KMS-11 (cell line): Measurements from ENCODE around the gene TSPOAP1.

Source experiments
- H2AFZ ChIP-seq: fragments of 200-600 bp; sonication (generic); 2 replicates; pipeline ENCODE4 v1.6.1; 2016; ENCODE audit warnings: antibody characterized with exemption, mixed run types, low read depth
- H3K27ac ChIP-seq: fragments of 200-600 bp; sonication (generic); 2 replicates; pipeline ENCODE4 v1.6.1; 2016; ENCODE audit warnings: mild to moderate bottlenecking, mixed run types
- H3K27me3 ChIP-seq: fragments of 200-600 bp; sonication (generic); 2 replicates; pipeline ENCODE4 v1.6.1; 2017; ENCODE audit warnings: mild to moderate bottlenecking, low read depth, mixed run types, moderate library complexity; ENCODE audit not compliant: insufficient read depth
- H3K36me3 ChIP-seq: fragments of 200-600 bp; sonication (generic); 2 replicates; pipeline ENCODE4 v1.6.1; 2017; ENCODE audit warnings: mild to moderate bottlenecking, mixed run types; ENCODE audit not compliant: insufficient read depth
- H3K4me1 ChIP-seq: fragments of 200-600 bp; sonication (generic); 2 replicates; pipeline ENCODE4 v1.6.1; 2016; ENCODE audit warnings: mild to moderate bottlenecking, low read depth, mixed run types; ENCODE audit not compliant: poor library complexity, severe bottlenecking
- H3K4me2 ChIP-seq: fragments of 200-600 bp; sonication (generic); 2 replicates; pipeline ENCODE4 v1.7.0; 2016; ENCODE audit warnings: mild to moderate bottlenecking, mixed run types
- H3K4me3 ChIP-seq: fragments of 200-600 bp; sonication (generic); IDR thresholded peaks from 2 replicates; pipeline ENCODE4 v1.6.1; 2017; ENCODE audit warnings: low read depth, low read length, mixed read lengths; ENCODE audit not compliant: insufficient read depth
- H3K79me2 ChIP-seq: fragments of 200-600 bp; sonication (generic); 2 replicates; pipeline ENCODE4 v1.6.1; 2016; ENCODE audit warnings: low read depth, mixed run types; ENCODE audit not compliant: insufficient read depth
- H3K9ac ChIP-seq: fragments of 200-600 bp; sonication (generic); 2 replicates; pipeline ENCODE4 v1.6.1; 2016; ENCODE audit warnings: mild to moderate bottlenecking, mixed run types
- H4K20me1 ChIP-seq: fragments of 200-600 bp; sonication (generic); 2 replicates; pipeline ENCODE4 v1.6.1; 2016; ENCODE audit warnings: mild to moderate bottlenecking, mixed run types; ENCODE audit not compliant: insufficient read depth
- CTCF ChIP-seq: fragments of 200-600 bp; sonication (generic); conservative IDR thresholded peaks from 2 replicates; pipeline ENCODE4 v1.6.1; 2017; ENCODE audit warnings: low read depth, mild to moderate bottlenecking, antibody characterized with exemption, low read length, moderate library complexity, mixed read lengths

Gene TSPOAP1

GRCh38 chr17:58307468-58308172, 21.0 kb downstream of the TSPOAP1 start:
- Histone ChIP-seq H3K36me3 (no peaks in the 10 kb centered on the region), H3K27me3 (no peaks in the 10 kb centered on the region), H3K4me2 (no peak overlapping the region), H3K9ac (no peak overlapping the region), H3K4me1 (peaks cover 6% of the 10 kb centered on the region), H3K4me3 (no peak overlapping the region), H3K27ac (no peak overlapping the region), H4K20me1 (no peaks in the 10 kb centered on the region), H3K79me2 (no peaks in the 10 kb centered on the region), H2AFZ (no peak overlapping the region)
- no peak for TF ChIP-seq CTCF

- Histone ChIP-seq H3K4me3 (no peak overlapping the region), H3K36me3 (no peaks in the 10 kb centered on the region), H4K20me1 (no peaks in the 10 kb centered on the region), H3K27me3 (no peaks in the 10 kb centered on the region), H3K9ac (no peak overlapping the region), H3K4me1 (peaks cover 6% of the 10 kb centered on the region), H3K27ac (no peak overlapping the region), H3K4me2 (no peak overlapping the region), H3K79me2 (no peaks in the 10 kb centered on the region), H2AFZ (no peak overlapping the region)
- TF ChIP-seq CTCF = no peak
These were observed 22.3 kb downstream of the TSPOAP1 start for GRCh38 chr17:58306131-58306951.

GRCh38 chr17:58305626-58306025, 23.0 kb downstream of the TSPOAP1 start:
- Histone ChIP-seq H3K4me1 (peaks cover 12% of the 10 kb centered on the region), H3K27me3 (no peaks in the 10 kb centered on the region), H3K27ac (no peak overlapping the region), H3K9ac (no peak overlapping the region), H3K4me2 (no peak overlapping the region), H3K4me3 (no peak overlapping the region), H3K79me2 (no peaks in the 10 kb centered on the region), H2AFZ (no peak overlapping the region), H3K36me3 (no peaks in the 10 kb centered on the region), H4K20me1 (no peaks in the 10 kb centered on the region)
- no peak for TF ChIP-seq CTCF

GRCh38 chr17:58304750-58305486, 23.7 kb downstream of the TSPOAP1 start:
- Histone ChIP-seq H3K79me2 (no peaks in the 10 kb centered on the region), H3K9ac (no peak overlapping the region), H3K27ac (no peak overlapping the region), H4K20me1 (no peaks in the 10 kb centered on the region), H3K27me3 (no peaks in the 10 kb centered on the region), H3K36me3 (no peaks in the 10 kb centered on the region), H3K4me1 (peaks cover 18% of the 10 kb centered on the region), H3K4me3 (no peak overlapping the region), H2AFZ (peak overlapping the region; percentile 43; the same call in 1 of the 2 replicates), H3K4me2 (no peak overlapping the region)
- TF ChIP-seq CTCF = no peak
